Loucy (cell line): ENCODE measurements around the gene MS4A4E.

ENCODE experiments used
- EZH2phosphoT487 ChIP-seq: fragments of 200-600 bp; IDR thresholded peaks from 2 replicates; pipeline ENCODE4 v1.6.1; 2018; ENCODE audit warnings: antibody characterized with exemption, mild to moderate bottlenecking, moderate library complexity, borderline replicate concordance
- TF ChIP-seq, protein P1 (sequence below): fragments of 200-600 bp; sonication (generic); conservative IDR thresholded peaks from 2 replicates; pipeline ENCODE4 v1.5.1; 2014; ENCODE audit warnings: mild to moderate bottlenecking, antibody characterized with exemption, low read length

DNA sequence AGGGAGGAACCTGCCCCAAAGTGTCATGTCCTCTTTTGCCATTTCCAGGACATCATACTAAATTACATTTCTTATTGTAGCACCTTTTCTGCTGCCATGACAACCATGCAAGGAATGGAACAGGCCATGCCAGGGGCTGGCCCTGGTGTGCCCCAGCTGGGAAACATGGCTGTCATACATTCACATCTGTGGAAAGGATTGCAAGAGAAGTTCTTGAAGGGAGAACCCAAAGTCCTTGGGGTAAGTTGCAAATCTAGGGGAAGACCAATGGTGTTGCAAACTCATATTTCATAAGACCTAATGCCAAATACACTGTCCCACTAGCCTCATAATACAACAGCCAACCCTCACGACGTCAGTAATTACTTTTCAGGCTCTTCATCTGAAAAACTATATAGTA is 49.2 kb upstream of the MS4A4E start:
- TF ChIP-seq, protein P1, sequence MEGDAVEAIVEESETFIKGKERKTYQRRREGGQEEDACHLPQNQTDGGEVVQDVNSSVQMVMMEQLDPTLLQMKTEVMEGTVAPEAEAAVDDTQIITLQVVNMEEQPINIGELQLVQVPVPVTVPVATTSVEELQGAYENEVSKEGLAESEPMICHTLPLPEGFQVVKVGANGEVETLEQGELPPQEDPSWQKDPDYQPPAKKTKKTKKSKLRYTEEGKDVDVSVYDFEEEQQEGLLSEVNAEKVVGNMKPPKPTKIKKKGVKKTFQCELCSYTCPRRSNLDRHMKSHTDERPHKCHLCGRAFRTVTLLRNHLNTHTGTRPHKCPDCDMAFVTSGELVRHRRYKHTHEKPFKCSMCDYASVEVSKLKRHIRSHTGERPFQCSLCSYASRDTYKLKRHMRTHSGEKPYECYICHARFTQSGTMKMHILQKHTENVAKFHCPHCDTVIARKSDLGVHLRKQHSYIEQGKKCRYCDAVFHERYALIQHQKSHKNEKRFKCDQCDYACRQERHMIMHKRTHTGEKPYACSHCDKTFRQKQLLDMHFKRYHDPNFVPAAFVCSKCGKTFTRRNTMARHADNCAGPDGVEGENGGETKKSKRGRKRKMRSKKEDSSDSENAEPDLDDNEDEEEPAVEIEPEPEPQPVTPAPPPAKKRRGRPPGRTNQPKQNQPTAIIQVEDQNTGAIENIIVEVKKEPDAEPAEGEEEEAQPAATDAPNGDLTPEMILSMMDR = no peak
- TF ChIP-seq EZH2phosphoT487 = no peak
